ENCODE data around the gene RASGEF1C.

RASGEF1C gene

GRCh38 chr5:180205916-180206315 lies 3.1 kb downstream of the RASGEF1C start:
- Histone ChIP-seq H3K9me3 (ENCODE audit: insufficient read depth, low read depth, low read length) (no peaks in the 10 kb centered on the region), H3K9ac (ENCODE audit: low read depth, low read length, poor library complexity, severe bottlenecking) (no peak overlapping the region), H3K79me2 (ENCODE audit: insufficient read depth, low read length) (no peaks in the 10 kb centered on the region), H3K4me3 (ENCODE audit: low read length, poor library complexity, severe bottlenecking) (no peak overlapping the region), H3K27me3 (ENCODE audit: insufficient read depth, low read length, poor library complexity, severe bottlenecking) (no peaks in the 10 kb centered on the region), H4K20me1 (ENCODE audit: insufficient read depth, low read length, poor library complexity, severe bottlenecking) (no peaks in the 10 kb centered on the region), H3K4me1 (ENCODE audit: insufficient read depth, low read length, poor library complexity, severe bottlenecking) (no peaks in the 10 kb centered on the region), H3K4me2 (ENCODE audit: low read depth, low read length, poor library complexity, severe bottlenecking) (no peak overlapping the region), H3K36me3 (ENCODE audit: insufficient read depth, low read length) (no peaks in the 10 kb centered on the region), H3F3A (ENCODE audit: low read depth) (no peaks in the 10 kb centered on the region), H2AFZ (ENCODE audit: low read length) (no peak overlapping the region), H3K9me2 (replicated peaks; ENCODE audit: low read depth, low read length) (no peaks in the 10 kb centered on the region)
- TF ChIP-seq CTCF (conservative IDR thresholded peaks at IDR 0.05; ENCODE audit: low read length), result no peak
- no peak for TF ChIP-seq EZH2phosphoT487 (IDR thresholded peaks at IDR 0.05; ENCODE audit: borderline replicate concordance)

- TF ChIP-seq EZH2phosphoT487 (IDR thresholded peaks at IDR 0.05; ENCODE audit: borderline replicate concordance) (no peak), CTCF (conservative IDR thresholded peaks at IDR 0.05; ENCODE audit: low read length) (no peak)
- no peak overlapping the region for H3K4me3 ChIP-seq (ENCODE audit: low read length, poor library complexity, severe bottlenecking)
- no peaks in the 10 kb centered on the region for H3K27me3 ChIP-seq (ENCODE audit: insufficient read depth, low read length, poor library complexity, severe bottlenecking)
- H3K4me1 ChIP-seq (ENCODE audit: insufficient read depth, low read length, poor library complexity, severe bottlenecking), result no peaks in the 10 kb centered on the region
- no peak overlapping the region for H2AFZ ChIP-seq (ENCODE audit: low read length)
- H3F3A ChIP-seq (ENCODE audit: low read depth), result no peaks in the 10 kb centered on the region
- H3K9me2 ChIP-seq (replicated peaks; ENCODE audit: low read depth, low read length), result no peaks in the 10 kb centered on the region
- H3K79me2 ChIP-seq (ENCODE audit: insufficient read depth, low read length), result no peaks in the 10 kb centered on the region
- no peaks in the 10 kb centered on the region for H4K20me1 ChIP-seq (ENCODE audit: insufficient read depth, low read length, poor library complexity, severe bottlenecking)
- no peaks in the 10 kb centered on the region for H3K9me3 ChIP-seq (ENCODE audit: insufficient read depth, low read depth, low read length)
- no peaks in the 10 kb centered on the region for H3K36me3 ChIP-seq (ENCODE audit: insufficient read depth, low read length)
- no peak overlapping the region for H3K4me2 ChIP-seq (ENCODE audit: low read depth, low read length, poor library complexity, severe bottlenecking)
- H3K9ac ChIP-seq (ENCODE audit: low read depth, low read length, poor library complexity, severe bottlenecking), result no peak overlapping the region
Measured at GRCh38 chr5:180204276-180204819, 4.7 kb downstream of the RASGEF1C start.

GRCh38 chr5:180202939-180203573 lies 6.0 kb downstream of the RASGEF1C start:
- TF ChIP-seq EZH2phosphoT487 (IDR thresholded peaks at IDR 0.05; ENCODE audit: borderline replicate concordance), result no peak
- no peak for TF ChIP-seq CTCF (conservative IDR thresholded peaks at IDR 0.05; ENCODE audit: low read length)
- Histone ChIP-seq H2AFZ (ENCODE audit: low read length) (no peak overlapping the region), H3K9me2 (replicated peaks; ENCODE audit: low read depth, low read length) (no peaks in the 10 kb centered on the region), H3K9me3 (ENCODE audit: insufficient read depth, low read depth, low read length) (no peaks in the 10 kb centered on the region), H3K79me2 (ENCODE audit: insufficient read depth, low read length) (no peaks in the 10 kb centered on the region), H3K4me1 (ENCODE audit: insufficient read depth, low read length, poor library complexity, severe bottlenecking) (no peaks in the 10 kb centered on the region), H4K20me1 (ENCODE audit: insufficient read depth, low read length, poor library complexity, severe bottlenecking) (no peaks in the 10 kb centered on the region), H3K4me3 (ENCODE audit: low read length, poor library complexity, severe bottlenecking) (no peak overlapping the region), H3F3A (ENCODE audit: low read depth) (no peaks in the 10 kb centered on the region), H3K9ac (ENCODE audit: low read depth, low read length, poor library complexity, severe bottlenecking) (no peak overlapping the region), H3K27me3 (ENCODE audit: insufficient read depth, low read length, poor library complexity, severe bottlenecking) (no peaks in the 10 kb centered on the region), H3K4me2 (ENCODE audit: low read depth, low read length, poor library complexity, severe bottlenecking) (no peak overlapping the region), H3K36me3 (ENCODE audit: insufficient read depth, low read length) (no peaks in the 10 kb centered on the region)
